CD4-positive, alpha-beta T cell treated with Interleukin-17A for 4 hours (primary cell): ENCODE measurements around the gene HOMER2.
"Not testable (repeated sequence)": the region's sequence is repeated elsewhere in the genome, so short reads cannot be mapped to it uniquely, and the experiment has no call there.

Source experiments
- DNase-seq: peaks from one replicate; pipeline ENCODE4 v3.0.0-alpha.2; 2020; ENCODE audit warnings: mixed read lengths

Gene HOMER2

DNA sequence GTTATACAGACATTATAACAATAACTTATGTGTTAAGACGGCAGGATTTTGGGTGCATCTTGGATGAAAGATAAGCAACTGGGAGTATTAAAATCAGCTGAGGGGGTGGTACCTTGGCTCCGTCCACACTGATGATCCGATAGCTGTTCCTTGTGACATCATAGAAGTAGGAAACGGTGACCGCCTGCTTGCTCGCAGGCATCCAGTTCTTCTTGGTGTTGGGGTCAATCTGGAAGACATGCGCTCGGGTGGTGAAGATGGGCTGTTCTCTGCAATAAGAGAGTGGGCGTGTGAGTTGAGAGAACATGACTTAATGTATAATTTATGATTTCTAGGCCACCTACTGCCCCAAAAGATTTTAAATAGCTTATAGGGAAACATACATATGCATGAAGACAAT is 59.9 kb downstream of the HOMER2 start:
- DNase-seq = no peak

DNA sequence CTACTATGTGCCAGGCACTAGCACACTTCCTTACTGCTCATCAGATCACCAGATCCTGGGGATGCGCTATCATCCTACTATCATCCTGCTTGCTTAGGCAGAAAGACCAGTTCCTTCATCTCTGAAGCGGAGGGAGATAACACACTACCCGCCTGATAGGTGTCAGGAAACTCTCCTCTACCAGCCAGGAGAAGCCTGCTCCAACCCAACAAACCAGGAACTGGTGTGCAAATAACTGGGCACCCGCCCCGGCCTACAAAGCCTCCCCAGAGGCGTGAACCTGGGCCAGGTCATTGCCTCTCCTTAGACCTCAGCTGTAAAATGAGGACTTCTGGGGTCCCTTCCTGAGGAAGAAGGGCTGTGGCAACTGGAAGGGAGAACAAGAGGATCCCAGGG is 61.5 kb downstream of the HOMER2 start:
- no peak for DNase-seq

GRCh38 chr15:82890338-82890994 is 62.1 kb downstream of the HOMER2 start:
- DNase-seq = no peak

GRCh38 chr15:82882273-82882928 is 70.1 kb downstream of the HOMER2 start:
- DNase-seq = no peak

GRCh38 chr15:82881747-82882146 is 70.8 kb downstream of the HOMER2 start:
- DNase-seq = no peak

DNA sequence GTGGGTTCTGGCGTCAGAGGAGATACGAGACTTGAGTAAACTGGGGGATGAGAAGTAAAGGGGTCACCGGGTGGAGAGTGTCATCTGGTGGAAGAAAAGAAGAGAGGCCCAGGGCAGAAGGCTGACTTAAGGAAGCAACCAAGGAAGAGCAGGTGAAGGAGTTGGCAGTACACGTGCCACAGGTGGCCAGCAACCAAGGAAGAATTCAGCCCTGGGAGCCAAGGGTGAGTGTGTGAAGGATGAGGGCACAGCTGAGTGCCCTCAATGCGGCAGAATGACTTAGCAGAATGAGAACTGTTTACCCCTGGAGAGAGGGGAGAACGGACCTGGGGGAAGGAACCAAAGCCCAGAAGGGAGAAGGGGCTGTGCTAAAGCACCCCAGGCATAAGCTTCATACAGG is 71.8 kb downstream of the HOMER2 start:
- DNase-seq = no peak

DNA sequence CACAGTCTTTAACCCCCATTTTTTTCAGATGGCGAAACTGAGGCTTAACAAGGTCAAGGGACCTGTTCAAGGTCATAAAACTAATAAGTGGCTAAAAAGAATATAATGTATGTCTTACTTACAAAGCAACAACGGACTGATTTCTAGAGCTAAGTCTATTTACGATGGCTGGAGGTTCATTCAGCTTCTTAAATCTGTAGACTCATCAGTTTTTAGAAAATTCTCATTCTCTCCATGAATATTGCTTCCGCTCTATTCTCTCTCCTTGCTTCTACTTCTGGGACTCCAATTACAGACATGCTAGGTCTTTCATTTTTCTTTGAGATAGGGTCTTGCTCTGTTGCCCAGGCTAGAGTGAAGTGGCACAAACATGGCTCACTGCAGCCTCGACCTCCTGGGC is 74.2 kb downstream of the HOMER2 start:
- DNase-seq = no peak

- DNase-seq = no peak
Observed at GRCh38 chr15:82877825-82878224, 74.7 kb downstream of the HOMER2 start.

DNA sequence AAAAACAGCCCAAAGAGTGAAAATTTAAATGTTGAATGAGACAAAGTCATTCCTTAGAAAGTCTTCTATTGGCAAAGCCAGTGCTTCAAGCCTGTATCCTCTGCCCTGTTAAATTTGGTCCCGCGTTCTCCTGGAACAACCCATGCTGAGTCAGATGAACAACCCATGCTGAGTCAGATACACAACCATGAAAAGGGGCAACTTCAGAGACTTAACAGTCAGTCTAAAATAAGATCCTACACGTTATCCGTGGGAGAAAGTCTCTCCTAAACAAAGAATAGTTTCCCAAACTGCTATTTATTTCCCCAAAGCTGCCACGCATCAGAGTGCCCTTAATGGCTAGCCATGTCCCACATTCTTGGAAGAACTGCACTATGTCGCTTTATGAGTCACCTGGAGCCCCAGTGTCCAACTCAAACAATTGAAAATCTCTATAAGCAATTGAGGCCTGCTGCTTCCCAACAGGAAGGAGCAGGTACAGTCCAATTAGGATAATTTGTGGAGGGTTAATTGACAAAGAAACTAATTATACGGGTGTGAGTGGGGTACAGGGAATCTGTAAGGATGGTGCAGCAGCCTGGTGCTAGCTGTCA is 77.0 kb downstream of the HOMER2 start:
- no peak for DNase-seq

DNA sequence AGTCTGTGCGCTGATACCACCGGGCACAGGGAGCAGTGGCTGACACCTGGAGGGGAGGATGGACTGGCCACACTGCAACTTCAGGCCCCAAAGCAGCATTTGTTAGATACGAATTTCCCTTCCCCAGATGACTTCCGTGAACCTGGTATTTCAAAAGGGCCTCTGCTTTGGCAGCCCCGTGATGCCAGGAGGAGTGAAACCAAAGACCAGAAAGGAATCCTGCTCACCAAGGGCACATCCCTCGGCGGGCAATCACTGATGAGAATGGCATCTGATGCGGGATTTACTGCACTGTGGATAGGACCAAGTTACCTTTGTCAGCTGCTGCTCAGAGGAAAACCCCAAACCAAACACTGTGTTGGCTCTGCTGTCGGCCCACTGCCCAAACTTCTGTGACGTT is 77.6 kb downstream of the HOMER2 start:
- no peak for DNase-seq

DNA sequence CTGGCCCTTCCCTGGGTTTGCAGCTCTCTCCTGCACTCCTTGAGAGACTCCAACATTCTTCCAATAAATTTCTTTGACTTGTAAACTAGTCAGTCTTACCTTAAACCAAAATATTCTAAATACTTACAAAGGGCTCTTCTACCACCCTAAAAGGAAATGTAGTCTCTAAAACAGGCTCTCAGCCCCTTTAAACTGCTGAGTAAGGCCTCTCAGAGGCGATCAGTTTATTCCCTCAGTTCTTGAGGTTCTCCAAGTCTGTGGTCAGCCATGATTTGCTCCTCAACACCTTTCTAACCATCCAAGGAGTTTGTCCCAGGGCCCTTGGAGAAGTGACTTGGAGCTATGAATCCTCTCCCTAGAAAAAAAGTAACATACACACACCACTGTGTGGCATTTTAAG is 78.3 kb downstream of the HOMER2 start:
- no peak for DNase-seq

DNA sequence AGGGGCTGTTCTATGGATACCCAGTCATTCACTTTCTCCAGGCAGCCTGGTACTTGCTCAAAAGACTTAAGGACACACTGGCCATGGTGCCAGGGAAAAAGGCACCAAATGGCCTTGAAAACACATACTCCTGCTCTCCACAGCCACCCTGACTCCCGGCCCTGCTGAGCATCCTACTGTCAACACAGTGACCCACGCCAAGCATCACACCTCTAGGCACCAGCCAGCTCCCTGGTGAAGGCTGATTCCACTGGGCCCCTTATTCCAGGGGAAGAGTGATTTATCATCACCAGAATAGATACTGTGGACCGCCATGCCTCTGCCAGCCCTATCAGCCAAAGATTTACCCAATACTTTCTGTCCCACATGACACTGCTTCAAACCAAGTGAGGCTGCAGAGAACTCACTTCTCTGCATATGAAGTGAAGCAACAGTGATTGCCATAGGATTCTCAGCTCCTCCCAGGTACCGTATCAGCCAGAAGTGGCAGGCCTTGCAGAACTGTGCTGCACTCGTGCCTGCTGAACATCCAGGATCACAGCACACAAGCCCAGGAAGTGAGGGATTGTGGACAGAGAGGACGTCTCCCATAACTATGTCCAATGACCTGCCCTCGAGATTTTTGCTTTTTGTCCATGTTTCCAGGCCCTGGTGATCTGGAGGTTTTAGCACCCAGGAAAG is 79.4 kb downstream of the HOMER2 start:
- no peak for DNase-seq

- DNase-seq = no peak
Observed at GRCh38 chr15:82871832-82872484, 80.6 kb downstream of the HOMER2 start.

GRCh38 chr15:82871358-82871757 is 81.2 kb downstream of the HOMER2 start:
- DNase-seq = no peak

- no peak for DNase-seq
Observed at GRCh38 chr15:82870727-82871320, 81.7 kb downstream of the HOMER2 start.

GRCh38 chr15:82865981-82866380 is 86.5 kb downstream of the HOMER2 start:
- not testable (repeated sequence) for DNase-seq

GRCh38 chr15:82865581-82865980 is 86.9 kb downstream of the HOMER2 start:
- DNase-seq = not testable (repeated sequence)

GRCh38 chr15:82864967-82865366 is 87.6 kb downstream of the HOMER2 start:
- DNase-seq = no peak

- DNase-seq = no peak
Observed at GRCh38 chr15:82862886-82863285, 89.6 kb downstream of the HOMER2 start.

DNA sequence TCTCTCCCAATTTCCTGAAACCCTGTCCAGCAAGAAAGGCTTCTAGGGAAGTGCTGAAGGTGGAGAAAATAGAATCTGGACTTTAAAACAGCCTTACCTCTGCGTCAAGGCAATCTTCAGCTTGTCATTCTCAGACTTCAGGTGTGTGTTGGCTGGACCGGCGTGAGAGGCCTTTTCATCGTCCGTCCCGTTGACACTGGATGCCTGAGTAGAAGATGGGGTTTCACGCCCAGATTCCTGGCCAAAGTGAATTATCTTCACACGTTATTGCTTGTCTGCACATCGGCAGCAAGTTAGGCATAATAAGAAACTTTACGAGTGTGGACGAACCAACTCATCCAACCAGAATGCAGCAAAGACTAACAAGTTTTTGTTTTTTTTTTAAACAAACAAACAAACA is 93.6 kb downstream of the HOMER2 start:
- no peak for DNase-seq

DNA sequence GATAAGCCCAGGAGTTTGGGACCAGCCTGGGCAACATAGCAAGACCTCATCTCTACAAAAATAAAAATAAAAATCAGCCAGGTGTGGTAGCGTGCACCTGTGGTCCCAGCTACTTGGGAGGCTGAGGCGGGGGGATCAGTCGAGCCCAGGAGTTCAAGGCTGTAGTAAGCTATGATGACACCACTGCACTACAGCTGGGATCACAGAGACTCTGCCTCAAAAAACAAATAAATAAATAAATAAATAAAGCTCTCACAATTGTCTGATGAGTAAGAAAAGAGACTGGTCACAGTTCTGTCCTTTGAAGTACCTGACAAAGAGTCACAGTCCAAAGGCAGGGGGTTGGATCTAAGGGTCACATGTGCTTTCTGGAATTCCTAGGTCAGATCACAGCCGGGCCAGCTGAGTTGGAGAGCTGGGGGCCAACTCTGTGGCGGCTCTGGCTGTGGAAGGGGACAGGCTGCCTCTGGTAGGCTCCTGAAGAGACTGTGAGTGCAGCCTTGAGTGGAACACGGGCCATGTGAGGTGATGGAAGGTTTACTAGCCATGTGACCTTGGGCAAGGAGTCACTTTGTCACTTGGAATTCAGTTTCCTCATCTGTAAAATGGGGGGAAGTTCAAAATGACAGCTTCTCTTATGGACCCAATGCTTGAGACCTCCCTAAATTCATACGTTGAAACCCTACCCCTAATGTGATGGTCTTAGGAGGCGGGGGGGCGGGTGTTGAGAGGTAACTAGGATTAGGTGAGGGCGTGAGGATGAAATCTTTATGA is 95.9 kb downstream of the HOMER2 start:
- no peak for DNase-seq
